Neuronal stem cell (in vitro differentiated cells): ENCODE measurements around the gene IFNE.

Experiments
- DNase-seq: peaks from one replicate; pipeline ENCODE4 v3.0.0-alpha.2; 2013; ENCODE audit warnings: low spot score
- H2AFZ ChIP-seq: one replicate; pipeline ENCODE4 v1.6.1; 2013; ENCODE audit warnings: mild to moderate bottlenecking, low read length, inconsistent platforms
- H2AK5ac ChIP-seq: 2 replicates; pipeline ENCODE4 v1.6.1; 2013; ENCODE audit warnings: low read depth, mild to moderate bottlenecking, inconsistent platforms, low read length, moderate library complexity, mixed read lengths
- H2BK120ac ChIP-seq: 2 replicates; pipeline ENCODE4 v1.6.1; 2013; ENCODE audit warnings: low read depth, mild to moderate bottlenecking, inconsistent platforms, low read length, moderate library complexity, mixed read lengths
- H2BK12ac ChIP-seq: one replicate; pipeline ENCODE4 v1.6.1; 2013; ENCODE audit warnings: low read length, inconsistent platforms
- H2BK15ac ChIP-seq: 2 replicates; pipeline ENCODE4 v1.6.1; 2013; ENCODE audit warnings: mild to moderate bottlenecking, low read length, inconsistent platforms, mixed read lengths
- H2BK5ac ChIP-seq: one replicate; pipeline ENCODE4 v1.6.1; 2013; ENCODE audit warnings: inconsistent platforms, mild to moderate bottlenecking, low read length, moderate library complexity
- H3K14ac ChIP-seq: one replicate; pipeline ENCODE4 v1.6.1; 2013; ENCODE audit warnings: low read length, inconsistent platforms
- H3K18ac ChIP-seq: 2 replicates; pipeline ENCODE4 v1.6.1; 2013; ENCODE audit warnings: low read length, inconsistent platforms
- H3K23ac ChIP-seq: 2 replicates; pipeline ENCODE4 v1.6.1; 2013; ENCODE audit warnings: low read depth, mild to moderate bottlenecking, mixed read lengths, low read length, inconsistent platforms; ENCODE audit not compliant: poor library complexity
- H3K27ac ChIP-seq: replicated peaks from 3 replicates; pipeline ENCODE4 v1.5.1; 2013; ENCODE audit warnings: low read length, inconsistent platforms
- H3K27me3 ChIP-seq, 3 experiments: 2 replicates each; pipeline ENCODE4 v1.6.1; 2013; ENCODE audit warnings: low read length in 3 of 3, mild to moderate bottlenecking in 2 of 3, inconsistent platforms in 1 of 3, low read depth in 1 of 3, mixed read lengths in 1 of 3, moderate library complexity in 1 of 3; ENCODE audit not compliant: control insufficient read depth in 3 of 3, insufficient read depth in 3 of 3
- H3K36me3 ChIP-seq, 2 donors: replicated peaks in 1 of 2; 2 replicates each; pipeline ENCODE4 v1.6.1; 2013; ENCODE audit warnings: low read length in 2 of 2; ENCODE audit not compliant: control insufficient read depth in 2 of 2, insufficient read depth in 2 of 2
- H3K4ac ChIP-seq: 2 replicates; pipeline ENCODE4 v1.6.1; 2013; ENCODE audit warnings: inconsistent platforms, mild to moderate bottlenecking, low read length, moderate library complexity
- H3K4me1 ChIP-seq, 2 donors: 1 replicate in 1 of 2; 2 replicates in 1 of 2; pipeline ENCODE4 v1.6.1; 2013; ENCODE audit warnings: low read length in 2 of 2, low read depth in 1 of 2; ENCODE audit not compliant: control insufficient read depth in 2 of 2, insufficient read depth in 1 of 2
- H3K4me2 ChIP-seq: one replicate; pipeline ENCODE4 v1.6.1; 2013; ENCODE audit warnings: mild to moderate bottlenecking, low read length, inconsistent platforms; ENCODE audit not compliant: insufficient read depth, poor library complexity, severe bottlenecking
- H3K4me3 ChIP-seq, 2 donors: 2 replicates each; pipeline ENCODE4 v1.5.1; 2013; ENCODE audit warnings: low read length in 2 of 2, mild to moderate bottlenecking in 2 of 2, inconsistent platforms in 1 of 2, moderate library complexity in 1 of 2
- H3K79me1 ChIP-seq: one replicate; pipeline ENCODE4 v1.6.1; 2013; ENCODE audit warnings: low read depth, mild to moderate bottlenecking, inconsistent platforms, low read length, moderate library complexity
- H3K9ac ChIP-seq: one replicate; pipeline ENCODE4 v1.6.1; 2013; ENCODE audit warnings: mild to moderate bottlenecking, low read depth, low read length, inconsistent platforms; ENCODE audit not compliant: poor library complexity
- H3K9me3 ChIP-seq, 2 donors: replicated peaks in 1 of 2; 2 replicates each; pipeline versions ENCODE3 to v1.6.1; 2013; ENCODE audit warnings: low read length in 2 of 2, mild to moderate bottlenecking in 2 of 2, inconsistent platforms in 1 of 2, low read depth in 1 of 2, mixed read lengths in 1 of 2, moderate library complexity in 1 of 2; ENCODE audit not compliant: control insufficient read depth in 2 of 2, insufficient read depth in 1 of 2
- H4K8ac ChIP-seq: one replicate; pipeline ENCODE4 v1.6.1; 2013; ENCODE audit warnings: low read depth, mild to moderate bottlenecking, inconsistent platforms, low read length, moderate library complexity
- H4K91ac ChIP-seq: one replicate; pipeline ENCODE4 v1.6.1; 2013; ENCODE audit warnings: low read length, low read depth, mild to moderate bottlenecking, inconsistent platforms; ENCODE audit not compliant: poor library complexity
- WGBS, 2 donors: extraction: QIAGEN DNeasy Blood & Tissue Kit; methylation state at CpG; one replicate each; pipeline ENCODE4 v1.1.7; 2013; ENCODE audit warnings: missing lambda C conversion rate in 2 of 2, mixed read lengths in 1 of 2; ENCODE audit not compliant: insufficient read length in 2 of 2, insufficient replicate concordance in 1 of 2; ENCODE audit errors: extremely low coverage in 2 of 2; 5-methylcytosine and 5-hydroxymethylcytosine counted together

IFNE gene

GRCh38 chr9:21504894-21505293 is 22.8 kb upstream of the IFNE start:
- H2AFZ ChIP-seq: no peak overlapping the region
- no peak overlapping the region for H2BK15ac ChIP-seq
- H3K27me3 ChIP-seq: no peaks in the 10 kb centered on the region
- no peak for DNase-seq
- no peak overlapping the region for H3K18ac ChIP-seq
- no peak overlapping the region for H3K23ac ChIP-seq
- H3K4ac ChIP-seq: no peak overlapping the region
- no peak overlapping the region for H2BK5ac ChIP-seq
- H4K91ac ChIP-seq: no peak overlapping the region
- H3K4me3 ChIP-seq: no peak overlapping the region
- no peak overlapping the region for H3K27ac ChIP-seq
- H3K36me3 ChIP-seq: no peaks in the 10 kb centered on the region
- H3K4me2 ChIP-seq: no peak overlapping the region
- no peak overlapping the region for H2BK120ac ChIP-seq
- no peak overlapping the region for H3K9ac ChIP-seq
- no peak overlapping the region for H2BK12ac ChIP-seq
- H3K14ac ChIP-seq: no peak overlapping the region
- no peaks in the 10 kb centered on the region for H3K9me3 ChIP-seq
- H3K4me1 ChIP-seq: no peaks in the 10 kb centered on the region
- no peak overlapping the region for H4K8ac ChIP-seq
- no peak overlapping the region for H2AK5ac ChIP-seq
- H3K79me1 ChIP-seq: no peaks in the 10 kb centered on the region

GRCh38 chr9:21504113-21504512 is 22.0 kb upstream of the IFNE start:
- Histone ChIP-seq H3K4me1 (no peaks in the 10 kb centered on the region), H3K79me1 (no peaks in the 10 kb centered on the region), H2AFZ (no peak overlapping the region), H3K23ac (no peak overlapping the region), H3K27ac (no peak overlapping the region), H3K4me3 (no peak overlapping the region), H2BK12ac (no peak overlapping the region), H3K4me2 (no peak overlapping the region), H3K9ac (no peak overlapping the region), H3K27me3 (no peaks in the 10 kb centered on the region), H3K36me3 (no peaks in the 10 kb centered on the region), H2BK15ac (no peak overlapping the region), H2AK5ac (no peak overlapping the region), H3K9me3 (no peaks in the 10 kb centered on the region), H2BK120ac (no peak overlapping the region), H3K18ac (no peak overlapping the region), H3K14ac (no peak overlapping the region), H4K8ac (no peak overlapping the region), H4K91ac (no peak overlapping the region), H2BK5ac (no peak overlapping the region), H3K4ac (no peak overlapping the region)
- DNase-seq: no peak
- WGBS, 2 donors: no CpG with 5 or more reads among the region's 2 CpGs

- H3K4me1 ChIP-seq: no peaks in the 10 kb centered on the region
- no CpG with 5 or more reads among the region's 1 CpG for WGBS, 2 donors
- H3K4me3 ChIP-seq: no peak overlapping the region
- H3K27me3 ChIP-seq: peaks cover 0 to 2% (median 0%) of the 10 kb centered on the region in 3 experiments
- no peak for DNase-seq
- no peak overlapping the region for H2BK5ac ChIP-seq
- H2BK15ac ChIP-seq: no peak overlapping the region
- H3K14ac ChIP-seq: no peak overlapping the region
- no peak overlapping the region for H2AFZ ChIP-seq
- H3K23ac ChIP-seq: no peak overlapping the region
- no peak overlapping the region for H3K9ac ChIP-seq
- no peaks in the 10 kb centered on the region for H3K79me1 ChIP-seq
- H2BK12ac ChIP-seq: no peak overlapping the region
- no peak overlapping the region for H2AK5ac ChIP-seq
- no peak overlapping the region for H3K4me2 ChIP-seq
- H3K27ac ChIP-seq: no peak overlapping the region
- no peak overlapping the region for H3K4ac ChIP-seq
- no peaks in the 10 kb centered on the region for H3K9me3 ChIP-seq
- H2BK120ac ChIP-seq: no peak overlapping the region
- no peak overlapping the region for H4K91ac ChIP-seq
- H3K18ac ChIP-seq: no peak overlapping the region
- H4K8ac ChIP-seq: no peak overlapping the region
- no peaks in the 10 kb centered on the region for H3K36me3 ChIP-seq
These were observed 20.5 kb upstream of the IFNE start for GRCh38 chr9:21502586-21502985.

- no peak overlapping the region for H3K23ac ChIP-seq
- no peak overlapping the region for H2BK12ac ChIP-seq
- no peaks in the 10 kb centered on the region for H3K4me1 ChIP-seq
- no peak overlapping the region for H3K27ac ChIP-seq
- H2AK5ac ChIP-seq: no peak overlapping the region
- no peak overlapping the region for H2BK15ac ChIP-seq
- H3K36me3 ChIP-seq: no peaks in the 10 kb centered on the region
- no CpG with 5 or more reads among the region's 5 CpGs for WGBS, 2 donors
- no peak for DNase-seq
- peaks cover 0 to 3% (median 0%) of the 10 kb centered on the region in 3 experiments for H3K27me3 ChIP-seq
- no peak overlapping the region for H2BK120ac ChIP-seq
- H3K14ac ChIP-seq: no peak overlapping the region
- no peak overlapping the region for H2AFZ ChIP-seq
- no peak overlapping the region for H3K4me2 ChIP-seq
- no peak overlapping the region for H3K18ac ChIP-seq
- no peak overlapping the region for H2BK5ac ChIP-seq
- no peak overlapping the region for H3K9ac ChIP-seq
- no peaks in the 10 kb centered on the region for H3K9me3 ChIP-seq
- H3K4me3 ChIP-seq: no peak overlapping the region
- no peaks in the 10 kb centered on the region for H3K79me1 ChIP-seq
- no peak overlapping the region for H4K8ac ChIP-seq
- H3K4ac ChIP-seq: no peak overlapping the region
- no peak overlapping the region for H4K91ac ChIP-seq
These were observed 17.8 kb upstream of the IFNE start for GRCh38 chr9:21499912-21500311.
